Measurements from ENCODE around the gene ICA1L. TPM values are rescaled to one million over a fixed set of nuclear protein-coding genes. Genes with fewer than 3 reads are reported as not detected.

ICA1L gene
- total RNA-seq = 1.1 and 1.8 TPM in 2 replicates

DNA sequence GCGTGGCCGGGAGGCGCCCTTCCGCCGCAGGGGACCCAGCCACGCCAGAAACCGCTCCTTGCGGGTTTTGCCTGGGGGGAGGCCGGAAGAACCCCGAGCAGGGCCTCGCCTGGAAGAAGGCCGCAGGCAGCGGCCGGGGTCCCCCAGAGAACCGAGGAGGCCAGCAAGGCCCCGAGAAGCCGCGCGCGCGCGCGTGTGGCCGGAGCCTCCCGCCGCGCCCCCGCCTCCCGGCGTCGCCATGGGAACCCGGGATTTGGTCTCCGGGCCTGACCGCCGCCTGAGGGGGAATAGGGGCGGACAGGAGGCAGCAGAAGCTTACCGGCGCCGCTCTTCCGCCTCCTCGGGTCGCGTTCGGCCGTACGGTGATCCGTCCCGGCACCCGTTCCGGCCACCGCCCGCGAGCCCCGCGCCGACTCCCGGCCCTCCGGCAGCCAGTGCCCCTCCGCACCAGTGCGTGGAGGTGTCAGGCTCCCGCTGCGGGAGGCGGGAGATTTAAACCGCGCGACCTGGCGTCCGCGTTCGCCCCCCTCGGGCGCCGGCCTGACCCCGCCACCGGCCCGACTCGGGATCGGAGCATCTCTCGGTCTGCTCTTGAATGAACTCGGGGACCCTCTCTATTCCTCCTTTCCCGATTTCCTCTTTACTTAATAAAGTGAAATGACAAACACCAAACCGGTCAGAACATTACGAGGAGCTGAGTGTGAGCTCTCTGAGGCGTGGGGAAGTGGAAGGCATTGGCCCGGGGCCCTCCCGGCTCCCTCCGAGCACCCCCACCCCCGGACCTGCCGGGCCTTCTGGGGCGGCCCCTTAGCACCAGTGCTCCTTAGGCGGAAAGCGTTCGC lies at the start of gene ICA1L:
Gene ICA1L (minus strand): TSS at position 467 of the 842 bp plus-strand sequence. CDS start 42,757 bp downstream, outside the sequence.

DNA sequence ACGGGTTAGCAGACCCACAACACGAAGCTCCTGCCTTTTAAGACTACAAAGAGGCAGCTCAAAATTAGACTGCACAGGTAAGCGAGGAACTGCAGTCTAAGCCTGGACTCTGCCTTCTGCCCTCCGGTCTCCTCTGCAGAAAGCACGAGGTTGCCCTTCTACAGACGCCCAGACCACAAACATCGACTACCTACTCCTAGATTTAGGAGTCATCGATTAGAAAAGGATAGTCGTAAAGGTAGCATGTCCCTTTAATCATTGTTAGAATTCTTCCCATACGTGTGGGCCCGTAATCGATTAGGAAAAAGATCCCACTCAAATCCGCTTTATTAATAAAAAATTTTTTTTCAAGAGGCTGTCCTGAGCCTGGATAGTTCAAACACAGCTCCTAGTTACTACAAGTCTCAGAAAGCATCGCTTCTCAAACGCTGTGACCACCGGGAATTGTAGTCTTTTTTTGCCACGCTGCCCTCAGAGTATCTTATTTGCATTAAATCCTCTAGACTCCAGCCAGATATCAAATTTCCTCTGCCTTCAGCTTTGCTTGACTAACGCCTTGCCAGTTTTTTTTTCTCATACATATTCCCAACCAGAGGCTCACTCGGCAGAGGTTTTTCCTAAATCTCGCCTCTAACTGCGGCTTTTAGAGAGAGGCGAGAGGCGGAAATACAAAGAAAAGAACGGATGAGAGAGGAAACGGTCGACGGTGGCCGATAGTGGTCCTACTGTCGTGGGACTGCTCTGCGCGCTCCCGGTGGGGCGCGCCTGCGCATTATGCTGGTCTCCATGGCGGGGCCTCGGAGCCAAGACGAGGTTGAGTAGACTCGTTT lies 40.2 kb upstream of the ICA1L start, which contains the start of the genes CARF and WDR12:
Gene CARF (plus strand): TSS at position 764 of the 830 bp plus-strand sequence. CDS start 29,628 bp downstream, outside the sequence.
Gene WDR12 (minus strand): TSS at position 162 of the 830 bp plus-strand sequence. CDS start 197 bp downstream, outside the sequence.

Other genes starting within 250 kb of the ICA1L start
- 2.3 and 5.3 TPM in 2 replicates for gene FAM117B, start 236.8 kb downstream of the ICA1L start, total RNA-seq
- gene WDR12, start 39.9 kb upstream of the ICA1L start, total RNA-seq = 31.5 and 55.9 TPM in 2 replicates
- gene CARF, start 40.5 kb upstream of the ICA1L start, total RNA-seq = 2.0 and 4.5 TPM in 2 replicates
- gene NBEAL1, start 143.1 kb upstream of the ICA1L start, total RNA-seq = 14.5 and 21.3 TPM in 2 replicates